K562 (cell line): ENCODE measurements around the gene WDR17. TPM values are rescaled to one million over a fixed set of nuclear protein-coding genes. Genes with fewer than 3 reads are reported as not detected.

ENCODE experiments used
- AFF1 ChIP-seq, 2 experiments: fragments of 450-650 bp; IDR thresholded peaks; 2 replicates each; pipeline ENCODE4 v1.6.1; 2018; ENCODE audit warnings: mild to moderate bottlenecking in 2 of 2, low read depth in 1 of 2; ENCODE audit not compliant: partially characterized antibody in 2 of 2
- E2F6 ChIP-seq, 2 experiments: IDR thresholded peaks; 2 replicates each; pipeline ENCODE4 v1.6.1; 2011; ENCODE audit warnings: borderline replicate concordance in 1 of 2, control low read depth in 1 of 2, low read depth in 1 of 2, low read length in 1 of 2, mild to moderate bottlenecking in 1 of 2, mixed read lengths in 1 of 2, moderate library complexity in 1 of 2; ENCODE audit not compliant: insufficient read depth in 1 of 2, insufficient read length in 1 of 2, poor library complexity in 1 of 2, severe bottlenecking in 1 of 2; ENCODE audit errors: extremely low read depth in 1 of 2
- GABPA ChIP-seq: fragments of 200-800 bp; sonication (Bioruptor generic); conservative IDR thresholded peaks from 2 replicates; pipeline ENCODE4 v1.6.1; 2016; ENCODE audit warnings: low read depth, missing genetic modification characterization, missing compliant biosample characterization
- GATAD2A ChIP-seq: fragments of 450-650 bp; IDR thresholded peaks from 2 replicates; pipeline ENCODE4 v1.6.1; 2017
- HMGXB4 ChIP-seq: sonication (generic); formaldehyde crosslinking; IDR thresholded peaks from 2 replicates; pipeline ENCODE4 v1.8.1; 2023; ENCODE audit warnings: mild to moderate bottlenecking, missing genetic modification reagents
- MAZ ChIP-seq, 2 experiments: fragments of 450-650 bp in 1 of 2; sonication (generic) in 1 of 2; formaldehyde crosslinking; IDR thresholded peaks in 1 of 2; conservative IDR thresholded peaks in 1 of 2; 2 replicates each; pipeline versions ENCODE4 v1.4.0 to v1.5.0; 2020; ENCODE audit warnings: mild to moderate bottlenecking in 1 of 2, missing genetic modification reagents in 1 of 2
- NFYB ChIP-seq: IDR thresholded peaks from 2 replicates; pipeline ENCODE4 v1.6.1; 2011; ENCODE audit warnings: mild to moderate bottlenecking, moderate library complexity; ENCODE audit not compliant: insufficient read length; ENCODE audit errors: extremely low read depth
- NR2C1 ChIP-seq, 2 experiments: fragments of 450-650 bp; IDR thresholded peaks; 2 replicates each; pipeline ENCODE4 v1.6.1; 2017; ENCODE audit warnings: mild to moderate bottlenecking in 2 of 2, antibody characterized with exemption in 1 of 2, inconsistent platforms in 1 of 2, missing compliant biosample characterization in 1 of 2, missing genetic modification characterization in 1 of 2
- PBX2 ChIP-seq, 2 experiments: IDR thresholded peaks in 1 of 2; conservative IDR thresholded peaks in 1 of 2; 2 replicates each; pipeline ENCODE4 v1.6.1; 2016; ENCODE audit warnings: low read depth in 2 of 2, mild to moderate bottlenecking in 1 of 2, missing compliant biosample characterization in 1 of 2, missing genetic modification characterization in 1 of 2, moderate library complexity in 1 of 2
- PHB ChIP-seq: fragments of 250-450 bp; sonication (Bioruptor Pico); IDR thresholded peaks from 2 replicates; pipeline ENCODE4 v1.5.0; 2021
- USF2 ChIP-seq: sonication (generic); formaldehyde crosslinking; IDR thresholded peaks from 2 replicates; pipeline ENCODE4 v1.5.0; 2020; ENCODE audit warnings: missing genetic modification reagents
- polyA plus RNA-seq, 8 experiments: library from polyadenylated mRNA; depleted of rRNA in 4 of 8; stranded (reverse) in 5 of 8; unstranded in 3 of 8; fragments of >200 nt; fragmentation: Nextera tagmentation in 2 of 8; fragmentation: Illumina TruSeq in 1 of 8; extraction: Ambion mirVana in 2 of 8; extraction: Trizol in 1 of 8; gene quantifications; 2 replicates each; pipeline versions ENCODE4 v1.2.1 to v1.2.3, GENCODE V29; 2011 to 2014; ENCODE audit warnings: inconsistent platforms in 1 of 8, missing spikeins in 1 of 8
- total RNA-seq, 7 experiments: library from RNA; depleted of rRNA in 6 of 7; stranded (reverse); fragments of >200 nt in 6 of 7; fragmentation: Illumina TruSeq in 2 of 7; extraction: Trizol in 2 of 7; gene quantifications; 2 replicates each; pipeline versions ENCODE4 v1.2.1 to v1.2.3, GENCODE V29; 2011 to 2021; ENCODE audit warnings: low replicate concordance in 1 of 7

WDR17 gene
- total and polyA plus RNA-seq, 9 of the 15 experiments (the other 6 are each of a cell fraction or from before 2014, with no cell fraction given), result 0.04 to 0.07 TPM; not detected in 7

GRCh38 chr4:176065435-176066291, at the start of gene WDR17 (continued):
- TF ChIP-seq PHB (CRISPR knock-in tag) (no peak), HMGXB4 (CRISPR knock-in tag) (no peak), E2F6 (IDR thresholded peaks at IDR 0.05; ENCODE audit: borderline replicate concordance in 1 of 2, extremely low read depth in 1 of 2, insufficient read depth in 1 of 2, insufficient read length in 1 of 2, low read depth in 1 of 2, low read length in 1 of 2, poor library complexity in 1 of 2, severe bottlenecking in 1 of 2) (peak in 1 of 2 experiments; percentile 55), USF2 (CRISPR knock-in tag) (peak; percentile 90), PBX2 (CRISPR knock-in tag; IDR thresholded peaks at IDR 0.05; ENCODE audit: low read depth) (no peak), PBX2 (tag; conservative IDR thresholded peaks at IDR 0.05; ENCODE audit: low read depth) (no peak), MAZ (CRISPR knock-in tag; conservative IDR thresholded peaks at IDR 0.05 in 1 of 2, IDR thresholded peaks at IDR 0.05 in 1 of 2) (0 out of 4 replicates have a peak, but pooled peaks of 1 of the 2 experiments have one; percentile 12), GATAD2A (no peak), NFYB (peak; percentile 37), NR2C1 (IDR thresholded peaks at IDR 0.05) (no peak), NR2C1 (tag; IDR thresholded peaks at IDR 0.05) (no peak), GABPA (tag) (0 out of 2 replicates have a peak, but pooled peaks have one; percentile 22), AFF1 (IDR thresholded peaks at IDR 0.05; ENCODE audit: low read depth in 1 of 2, partially characterized antibody in 2 of 2) (no peak)
